GM18519 (cell line): ENCODE measurements around the gene KLHL30.

ENCODE experiments used
- ATAC-seq: cut with Tn5 transposase; IDR thresholded peaks from one replicate; pipeline ENCODE4 v1.9.1; 2021; ENCODE audit warnings: mild to moderate bottlenecking, moderate library complexity; ENCODE audit not compliant: unreplicated experiment, low FRiP score

The KLHL30 gene

DNA sequence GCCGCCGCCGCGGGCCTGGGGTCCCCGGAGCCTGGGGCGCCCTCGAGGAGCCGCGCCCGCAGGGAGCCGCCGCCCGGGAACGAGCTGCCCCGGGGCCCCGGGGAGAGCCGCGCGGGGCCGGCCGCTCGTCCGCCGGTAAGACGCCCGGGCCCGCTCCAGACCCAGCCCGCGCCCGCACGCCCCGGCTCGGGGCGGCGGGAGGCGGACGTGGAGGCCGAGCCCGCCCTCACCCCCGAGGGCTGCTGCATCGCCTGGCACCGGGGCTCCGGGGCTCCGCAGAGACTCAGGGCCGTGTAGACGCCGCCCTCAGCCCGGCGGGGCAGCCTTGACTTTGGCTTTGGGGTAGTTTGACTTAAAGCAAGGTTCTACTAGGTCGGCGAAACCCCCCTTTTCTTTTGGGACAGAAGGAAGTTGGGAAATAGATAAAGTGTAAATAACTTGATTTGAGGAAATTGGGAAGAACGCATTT lies 20.6 kb downstream of the KLHL30 start:
- no peak for ATAC-seq

DNA sequence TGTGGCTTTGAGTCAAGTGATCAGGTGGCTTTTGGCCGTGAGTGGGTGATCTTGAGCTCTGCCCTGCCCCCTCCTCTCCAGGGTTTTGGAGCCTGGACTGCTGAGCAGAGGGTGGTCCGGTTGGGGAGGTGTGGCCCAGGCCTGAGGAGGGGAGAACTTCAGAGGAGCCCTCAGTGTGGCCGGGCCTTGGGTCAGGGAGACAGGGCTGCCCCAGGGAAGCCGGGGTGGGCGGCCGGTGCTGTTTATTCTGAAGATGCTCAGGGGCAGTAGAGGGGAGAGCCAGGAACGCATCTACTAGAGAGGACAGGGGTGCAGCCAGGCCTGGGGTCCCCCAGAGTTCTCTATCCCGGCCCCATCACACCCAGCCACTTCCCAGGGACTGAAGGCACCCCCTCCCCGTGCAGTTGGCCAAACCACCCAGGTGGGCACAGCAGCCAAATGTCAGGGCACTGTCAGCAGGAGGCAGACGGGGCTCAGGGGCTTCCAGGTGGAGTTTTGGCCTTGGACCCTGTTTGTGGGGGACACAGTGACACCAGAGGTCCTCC lies 21.3 kb downstream of the KLHL30 start:
- ATAC-seq, result no peak

DNA sequence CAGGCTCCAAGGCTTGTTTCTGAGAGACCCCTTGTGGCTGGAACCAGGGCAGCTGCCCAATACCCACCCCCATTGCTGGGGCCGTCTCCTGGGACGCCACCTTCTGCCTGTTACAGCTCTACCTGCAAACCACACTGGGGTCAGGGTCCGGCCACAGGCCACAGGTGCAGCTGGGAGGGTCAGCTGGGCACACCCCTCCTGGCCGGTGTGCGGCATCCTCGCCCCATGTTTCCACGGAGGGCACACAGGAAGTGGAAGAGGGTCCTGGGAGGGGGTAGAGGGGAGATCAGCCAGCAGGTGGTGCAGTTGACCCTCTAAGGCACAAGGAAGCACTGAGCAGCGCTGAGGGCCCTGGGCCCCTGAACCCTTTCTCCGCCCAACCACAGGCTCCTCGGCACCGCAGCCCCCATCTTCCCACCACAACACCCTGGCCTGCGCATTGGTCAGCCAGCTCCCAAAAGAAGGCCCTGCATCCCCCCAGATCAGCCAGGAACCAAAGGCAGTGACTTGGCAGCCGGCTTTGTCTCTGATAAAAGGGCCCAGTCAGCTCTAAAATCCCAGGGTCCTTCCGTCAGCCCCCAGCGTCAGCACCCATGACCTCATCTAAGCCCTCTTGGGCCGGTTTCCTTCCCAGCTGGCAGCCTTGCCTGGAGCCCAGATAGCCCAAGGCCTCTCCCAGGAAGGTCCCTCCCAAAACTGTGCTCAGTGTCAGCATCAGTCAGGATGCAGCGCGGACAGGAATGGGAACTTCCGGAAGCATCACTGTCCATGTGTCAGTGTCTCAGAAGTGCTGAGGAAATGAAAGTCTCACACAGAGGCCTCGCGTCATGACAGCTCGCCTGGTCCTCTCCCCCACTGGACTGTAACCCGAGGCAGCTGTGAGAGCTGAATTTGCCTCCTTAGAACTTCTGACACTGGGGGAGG lies 22.0 kb downstream of the KLHL30 start:
- no peak for ATAC-seq

- ATAC-seq, result no peak
Observed at GRCh38 chr2:238161291-238162051, 23.0 kb downstream of the KLHL30 start.

DNA sequence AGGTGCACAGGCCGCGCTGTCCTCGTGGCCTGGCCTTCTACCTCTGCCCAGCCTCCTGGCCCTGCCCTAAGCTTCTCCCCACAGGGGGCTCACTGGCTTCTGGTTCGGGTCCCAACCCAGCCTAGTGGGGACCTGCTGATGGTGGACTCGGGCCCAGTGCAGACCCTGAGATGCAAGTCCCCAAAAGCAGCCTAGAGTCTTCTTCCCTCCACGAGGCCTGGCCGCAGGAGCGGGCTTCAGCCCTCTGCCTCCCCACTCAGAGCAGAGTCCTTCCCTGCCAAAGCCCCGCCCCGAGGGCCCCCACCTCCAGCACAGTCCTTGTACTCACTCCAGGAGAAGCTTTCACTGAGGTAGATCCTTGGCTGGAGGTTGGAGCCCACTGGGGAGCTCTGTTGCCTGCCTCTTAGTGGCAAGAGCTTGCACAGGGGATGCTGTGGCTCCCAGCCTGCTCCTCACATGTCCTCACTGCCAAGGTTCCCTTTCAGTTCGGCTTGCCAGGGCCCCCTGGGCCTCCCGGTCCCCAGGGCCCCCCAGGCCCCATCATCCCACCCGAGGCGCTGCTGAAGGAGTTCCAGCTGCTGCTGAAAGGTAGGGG lies 23.9 kb downstream of the KLHL30 start:
- no peak for ATAC-seq

- ATAC-seq, result no peak
Observed at GRCh38 chr2:238162846-238163441, 24.5 kb downstream of the KLHL30 start.

- no peak for ATAC-seq
Observed at GRCh38 chr2:238163481-238164198, 25.2 kb downstream of the KLHL30 start.

DNA sequence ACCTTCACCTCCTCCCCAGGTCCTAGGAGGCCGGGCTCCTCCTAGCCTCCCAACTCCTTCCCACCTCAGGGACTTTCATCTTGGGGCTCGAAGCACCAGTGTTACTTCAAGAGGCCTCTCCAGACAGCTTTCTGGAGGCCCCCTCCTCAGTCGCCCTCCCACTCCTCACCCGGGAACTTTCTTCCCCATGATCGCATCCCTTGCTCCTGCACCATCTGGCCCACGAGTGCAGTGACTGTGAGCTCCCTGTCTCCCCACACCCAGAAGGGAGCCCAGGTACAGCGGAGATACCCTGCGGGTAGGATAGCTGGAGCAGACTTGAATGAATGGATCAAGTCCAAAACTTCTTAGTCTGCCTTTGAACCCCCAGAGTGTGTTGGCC lies 26.4 kb downstream of the KLHL30 start:
- ATAC-seq, result no peak

GRCh38 chr2:238165288-238165921 lies 26.9 kb downstream of the KLHL30 start:
- no peak for ATAC-seq

- no peak for ATAC-seq
Observed at GRCh38 chr2:238166391-238167343, 28.2 kb downstream of the KLHL30 start.

GRCh38 chr2:238167344-238167715 lies 28.9 kb downstream of the KLHL30 start:
- no peak for ATAC-seq

DNA sequence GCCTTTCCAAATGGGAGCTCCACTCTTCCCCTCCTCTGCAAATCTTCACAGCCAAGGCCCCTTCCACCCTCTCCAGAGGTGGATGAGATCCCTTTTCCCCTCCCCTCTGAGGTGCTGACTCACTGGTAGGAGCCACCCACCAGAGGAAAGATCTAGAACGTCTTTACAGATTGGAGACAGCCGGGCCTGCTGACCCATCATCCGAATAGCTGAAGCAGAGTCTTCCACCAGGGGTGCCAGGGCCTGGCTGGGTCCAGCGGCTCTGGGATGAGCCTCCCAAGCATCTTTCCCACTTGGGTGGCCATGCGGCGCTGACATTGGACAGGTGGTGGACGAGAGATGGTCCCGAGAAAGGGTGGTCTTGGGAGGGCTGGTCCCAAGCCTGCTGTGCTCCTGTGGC lies 29.3 kb downstream of the KLHL30 start:
- ATAC-seq, result no peak

DNA sequence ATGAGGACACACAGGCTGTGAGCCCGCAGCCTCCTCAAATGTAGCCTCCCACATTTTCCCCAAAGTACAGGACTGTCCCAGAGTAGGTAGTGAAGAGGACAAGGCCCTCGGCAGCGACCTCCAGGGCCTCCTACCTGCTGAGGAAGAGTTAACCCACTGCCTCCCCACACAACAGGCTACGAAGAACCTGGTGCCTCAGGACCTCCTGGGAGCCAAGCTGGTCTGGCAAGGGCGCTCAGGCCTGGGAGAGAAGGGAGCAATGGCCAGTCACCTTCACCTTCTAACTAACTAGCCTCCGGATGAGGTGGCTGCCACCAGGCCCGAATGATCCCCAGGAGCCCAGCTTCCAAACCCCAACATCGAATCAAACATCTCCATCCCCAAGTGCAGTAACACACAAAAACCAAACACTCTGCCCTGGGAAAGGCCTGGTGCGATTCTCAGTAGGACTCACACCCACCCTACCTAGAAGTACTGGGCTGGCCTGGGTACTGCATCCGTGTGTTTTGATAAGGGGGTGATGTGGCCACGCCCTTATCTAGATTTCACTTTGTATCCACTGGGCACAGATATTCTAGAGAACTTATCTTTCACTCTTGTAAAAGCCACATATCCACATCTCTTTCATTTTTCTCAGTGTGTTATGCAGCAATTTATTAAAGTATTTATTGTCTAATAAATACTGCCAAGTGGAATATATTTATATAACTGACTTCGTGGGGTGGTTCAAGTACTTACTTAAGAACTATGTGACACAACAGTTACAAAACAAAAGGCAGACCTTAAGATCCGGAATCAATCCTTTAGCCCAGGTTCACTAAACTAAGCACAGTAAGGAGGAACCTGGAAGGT lies 30.0 kb downstream of the KLHL30 start:
- ATAC-seq, result no peak

DNA sequence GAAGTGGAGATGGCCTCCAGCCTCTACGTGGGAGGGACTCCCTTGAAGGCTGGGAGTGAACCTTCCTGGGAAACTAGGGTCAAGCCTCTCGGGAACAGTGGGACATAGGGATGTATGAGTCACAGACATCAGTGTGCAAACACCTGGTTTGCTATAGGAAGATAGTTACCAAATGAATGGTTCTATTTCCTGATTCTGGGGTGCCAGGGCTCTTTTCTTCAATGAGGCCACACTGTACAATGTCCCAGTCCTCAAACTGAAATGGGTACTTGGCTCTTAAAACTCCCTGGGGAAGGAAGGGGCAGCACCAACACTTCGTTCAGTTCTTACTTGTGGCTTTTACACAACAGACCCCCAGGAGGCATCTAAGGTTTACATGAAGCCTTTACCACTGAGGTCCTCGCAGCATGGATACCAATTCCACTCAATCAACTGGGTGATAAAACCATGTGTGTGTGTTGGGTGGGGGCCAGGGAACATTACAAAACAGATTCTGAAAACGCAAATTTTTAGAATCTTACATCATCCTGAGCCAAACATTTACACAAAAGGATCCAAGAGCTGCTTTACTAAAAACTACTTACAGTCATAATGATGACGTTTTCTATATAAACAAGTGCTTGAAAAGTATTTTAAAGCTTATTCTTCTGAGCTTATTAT lies 30.7 kb downstream of the KLHL30 start:
- no peak for ATAC-seq

DNA sequence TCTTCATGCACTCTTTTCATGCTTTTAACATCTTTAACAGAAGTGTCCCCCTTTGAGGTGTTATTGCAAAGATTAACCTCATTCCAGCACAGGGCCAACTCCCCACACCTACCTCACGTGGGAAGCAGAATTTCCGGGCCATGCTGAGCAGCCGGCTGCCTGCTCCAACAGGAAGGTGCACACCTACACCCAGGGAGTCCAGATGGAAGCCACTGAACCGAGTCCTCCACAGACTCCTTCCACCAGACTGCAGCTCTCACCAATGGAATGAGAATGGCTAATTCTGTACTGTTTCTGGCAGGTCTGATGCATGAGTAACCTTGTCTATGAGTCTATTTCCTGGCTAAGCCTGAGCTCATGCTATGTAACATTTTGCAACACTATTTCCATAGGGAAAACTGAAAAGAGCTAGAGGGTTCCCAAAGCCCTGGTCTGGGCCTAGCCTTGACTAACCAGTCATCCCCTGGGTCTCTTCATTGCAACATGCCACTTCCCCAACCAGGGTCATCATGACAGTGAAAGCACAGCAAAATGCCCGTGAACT lies 31.3 kb downstream of the KLHL30 start:
- ATAC-seq, result no peak

DNA sequence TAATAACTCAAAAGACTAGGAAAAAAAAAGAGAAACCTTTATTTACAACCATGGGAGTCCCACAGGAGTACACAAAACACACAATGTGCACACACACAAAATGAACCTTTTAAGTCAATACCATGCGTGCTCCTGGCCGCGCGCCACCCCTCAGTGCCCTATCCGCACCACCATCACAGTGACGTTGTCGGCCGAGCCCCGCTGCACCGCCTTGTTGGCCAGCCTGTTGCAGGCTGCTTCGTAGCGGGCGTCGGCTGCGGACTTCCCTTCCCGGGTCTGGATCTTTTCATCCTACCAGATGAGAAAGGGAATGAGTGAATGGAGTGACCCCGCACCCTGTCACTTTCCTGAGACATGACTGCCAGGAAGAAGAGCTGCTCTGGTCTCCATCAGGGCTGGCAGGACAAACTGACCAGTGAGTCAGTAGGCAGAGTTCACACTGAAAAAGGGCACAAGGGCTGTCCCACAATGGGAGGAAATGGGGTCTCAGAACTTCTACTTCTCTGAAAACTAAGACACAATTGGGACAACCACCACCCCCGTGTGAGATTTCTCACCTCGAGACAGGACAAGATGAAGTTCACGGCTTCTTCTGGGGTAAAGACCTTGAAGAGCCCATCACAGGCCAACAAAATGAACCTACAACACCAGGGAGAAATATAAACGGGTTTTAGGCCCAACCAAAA lies 32.1 kb downstream of the KLHL30 start:
- no peak for ATAC-seq
